GM12878 (cell line): ENCODE data around the gene RMI2. TPM values are rescaled to one million over a fixed set of nuclear protein-coding genes. Genes with fewer than 3 reads are reported as not detected.

Source experiments
- ATAC-seq: fragments of 200-7000 bp; cut with Tn5 transposase; 3 replicates; pipeline ENCODE4 v1.9.1; 2020; ENCODE audit warnings: mild to moderate bottlenecking, moderate library complexity
- BruUV-seq: library from RNA; stranded (reverse); fragments of 400-500 nt; replicated peaks from 2 replicates; lab custom pipeline; 2021; lab: Mats Ljungman, UMichigan
- CTCF ChIA-PET: fragments of 300-600 bp; sonication (Branson Sonifier 250); formaldehyde crosslinking; extraction: SDS; loops from one replicate; lab custom pipeline; 2021; ENCODE audit warnings: inconsistent platforms; lab: Yijun Ruan, JAX
- POLR2A ChIA-PET: fragments of 350-600 bp; formaldehyde crosslinking; extraction: SDS; loops from one replicate; lab custom pipeline; 2021; ENCODE audit warnings: inconsistent platforms; lab: Charles Lee
- RAD21 ChIA-PET: fragments of 300-600 bp; sonication (Branson Sonifier 250); formaldehyde crosslinking; loops from one replicate; lab custom pipeline; 2023; ENCODE audit warnings: antibody characterized with exemption; ENCODE audit not compliant: unreplicated experiment; lab: Charles Lee
- SMC1A ChIA-PET: fragments of 300-600 bp; sonication (Branson Sonifier 250); formaldehyde crosslinking; loops from one replicate; lab custom pipeline; 2023; ENCODE audit not compliant: unreplicated experiment, uncharacterized antibody; lab: Charles Lee
- DNase-seq: peaks from one replicate; pipeline ENCODE4 v3.0.0-alpha.2; 2011; ENCODE audit warnings: low read depth, low spot score
- FAIRE-seq: peaks from 3 replicates; lab custom pipeline; 2011; peaks lifted over from hg19 to GRCh38; lab: Jason Lieb, UNC
- H2AFZ ChIP-seq: 2 replicates; pipeline ENCODE4 v1.6.0; 2011; ENCODE audit warnings: low read depth, low read length, control low read depth; ENCODE audit not compliant: control insufficient read depth
- H3K27ac ChIP-seq: 2 replicates; pipeline ENCODE4 v1.5.1; 2011; ENCODE audit warnings: control low read depth; ENCODE audit not compliant: control insufficient read depth, insufficient read depth
- H3K27me3 ChIP-seq, 2 experiments: replicated peaks in 1 of 2; 2 replicates each; pipeline versions ENCODE4 v1.6.0 to v1.6.1; 2011; ENCODE audit warnings: low read length in 1 of 2; ENCODE audit not compliant: control insufficient read depth in 2 of 2, insufficient read depth in 2 of 2
- H3K36me3 ChIP-seq, 2 experiments: 2 replicates each; pipeline ENCODE4 v1.5.1; 2011; ENCODE audit warnings: low read length in 1 of 2; ENCODE audit not compliant: control insufficient read depth in 2 of 2, insufficient read depth in 2 of 2
- H3K4me1 ChIP-seq: 2 replicates; pipeline ENCODE4 v1.6.1; 2011; ENCODE audit warnings: mild to moderate bottlenecking, low read length, moderate library complexity, mixed read lengths; ENCODE audit not compliant: control insufficient read depth, insufficient read depth
- H3K4me2 ChIP-seq: 2 replicates; pipeline ENCODE4 v1.6.0; 2011; ENCODE audit warnings: control low read depth; ENCODE audit not compliant: control insufficient read depth, insufficient read depth
- H3K4me3 ChIP-seq: fragments of 200-600 bp; sonication (generic); 2 replicates; pipeline ENCODE4 v1.5.1; 2016
- H3K79me2 ChIP-seq: 2 replicates; pipeline ENCODE4 v1.6.0; 2011; ENCODE audit warnings: low read length; ENCODE audit not compliant: control insufficient read depth, insufficient read depth
- H3K9ac ChIP-seq: 2 replicates; pipeline ENCODE4 v1.8.0; 2011; ENCODE audit warnings: low read length, control low read depth, mixed read lengths; ENCODE audit not compliant: control insufficient read depth, insufficient read depth
- H3K9me3 ChIP-seq: replicated peaks from 3 replicates; pipeline ENCODE4 v1.5.1; 2011; ENCODE audit warnings: mild to moderate bottlenecking, low read length; ENCODE audit not compliant: control insufficient read depth, insufficient read depth
- H4K20me1 ChIP-seq: 2 replicates; pipeline ENCODE4 v1.6.0; 2011; ENCODE audit not compliant: control insufficient read depth, insufficient read depth
- ATF3 ChIP-seq: IDR thresholded peaks from 2 replicates; pipeline ENCODE4 v1.6.1; 2011; ENCODE audit warnings: low read depth, mild to moderate bottlenecking, low read length, moderate library complexity, borderline replicate concordance; ENCODE audit errors: extremely low read depth
- BMI1 ChIP-seq: fragments of 450-650 bp; IDR thresholded peaks from 2 replicates; pipeline ENCODE4 v1.6.1; 2016; ENCODE audit warnings: mild to moderate bottlenecking, moderate library complexity, borderline replicate concordance
- CHD4 ChIP-seq: fragments of 200-600 bp; sonication (generic); IDR thresholded peaks from 2 replicates; pipeline ENCODE4 v1.6.1; 2016; ENCODE audit warnings: mild to moderate bottlenecking
- GABPA ChIP-seq: IDR thresholded peaks from 2 replicates; pipeline ENCODE4 v1.6.1; 2014; ENCODE audit warnings: antibody characterized with exemption, low read depth, mild to moderate bottlenecking, inconsistent platforms
- MLLT1 ChIP-seq: fragments of 450-650 bp; IDR thresholded peaks from 2 replicates; pipeline ENCODE4 v1.6.1; 2016; ENCODE audit warnings: mild to moderate bottlenecking
- MYB ChIP-seq: fragments of 150-350 bp; IDR thresholded peaks from 2 replicates; pipeline ENCODE4 v1.6.1; 2014; ENCODE audit warnings: mild to moderate bottlenecking, low read depth, low read length, borderline replicate concordance
- RB1 ChIP-seq: fragments of 450-650 bp; formaldehyde crosslinking; IDR thresholded peaks from 2 replicates; pipeline ENCODE4 v1.6.1; 2017; ENCODE audit warnings: mild to moderate bottlenecking, borderline replicate concordance
- SIX5 ChIP-seq: IDR thresholded peaks from 2 replicates; pipeline ENCODE4 v1.6.1; 2011; ENCODE audit warnings: mild to moderate bottlenecking, low read depth, low read length, moderate library complexity; ENCODE audit not compliant: severe bottlenecking
- TCF12 ChIP-seq: IDR thresholded peaks from 2 replicates; pipeline ENCODE4 v1.6.1; 2011; ENCODE audit warnings: low read depth, mild to moderate bottlenecking, low read length
- WRNIP1 ChIP-seq: IDR thresholded peaks from 2 replicates; pipeline ENCODE4 v1.6.1; 2011; ENCODE audit warnings: low read depth, low read length, improper control_type of control experiment, borderline replicate concordance
- YBX1 ChIP-seq: fragments of 450-650 bp; IDR thresholded peaks from 2 replicates; pipeline ENCODE4 v1.6.1; 2016; ENCODE audit warnings: antibody characterized with exemption
- WGBS: methylation state at CpG from one replicate; pipeline ENCODE4 v1.1.6; 2016; ENCODE audit warnings: low lambda C conversion rate; ENCODE audit not compliant: insufficient replicate concordance, insufficient coverage; ENCODE audit errors: missing lambda C conversion rate; 5-methylcytosine and 5-hydroxymethylcytosine counted together
- in situ Hi-C: fragments of 300-500 bp; cut with MboI; formaldehyde crosslinking; loops from 9 replicates; pipeline ENCODE4 v1.14.3; 2018; ENCODE audit warnings: mixed read lengths
- intact Hi-C: fragments of 100-400 bp; cut with micrococcal nuclease; formaldehyde crosslinking; loops from one replicate; pipeline ENCODE4 v1.14.2; 2022; ENCODE audit not compliant: unreplicated experiment
- polyA plus RNA-seq, 11 experiments: library from polyadenylated mRNA; depleted of rRNA in 4 of 11; unstranded in 6 of 11; stranded (reverse) in 5 of 11; fragments of >200 nt; fragmentation: Nextera tagmentation in 4 of 11; fragmentation: Illumina TruSeq in 1 of 11; extraction: Ambion mirVana in 4 of 11; extraction: Trizol in 1 of 11; gene quantifications; 1 replicate in 1 of 11; 2 replicates in 10 of 11; pipeline versions ENCODE4 v1.2.1 to v1.2.3, GENCODE V29; 2011 to 2016; ENCODE audit warnings: inconsistent platforms in 2 of 11, missing spikeins in 2 of 11, low read depth in 1 of 11
- total RNA-seq, 4 experiments: library from RNA; depleted of rRNA in 3 of 4; stranded (reverse); fragments of >200 nt in 3 of 4; fragmentation: Illumina TruSeq in 1 of 4; extraction: Trizol in 1 of 4; gene quantifications; 2 replicates each; pipeline versions ENCODE4 v1.2.1 to v1.2.3, GENCODE V29; 2013 to 2021
- TF ChIP-seq, protein P1 (sequence below): IDR thresholded peaks from 2 replicates; pipeline ENCODE4 v1.6.1; 2012; ENCODE audit warnings: low read length, inconsistent platforms

The RMI2 gene
- total and polyA plus RNA-seq, 10 of the 15 experiments (the other 5 are each of a cell fraction or from before 2014, with no cell fraction given) = 9.6 to 68.8 (median 32.1) TPM

- no peaks in the 10 kb centered on the region for H3K36me3 ChIP-seq
- POLR2A ChIA-PET = interaction anchor here (0.6 to 0.7 kb wide), 2 partner anchors 28 to 299 kb away, joined by 3 read pairs; no protein-coding TSS in a partner anchor
Measured at GRCh38 chr16:11377154-11377553, 31.9 kb downstream of the RMI2 start.

More at GRCh38 chr16:11377154-11377553, 31.9 kb downstream of the RMI2 start:
- no peak for TF ChIP-seq CHD4
- no peak for TF ChIP-seq MLLT1
- no peak for TF ChIP-seq RB1
- no peak for TF ChIP-seq GABPA
- no peak for TF ChIP-seq SIX5
- no peak for TF ChIP-seq MYB
- no peak for TF ChIP-seq TCF12
- no peak for TF ChIP-seq ATF3
- no peak for TF ChIP-seq BMI1
- TF ChIP-seq, protein P1, sequence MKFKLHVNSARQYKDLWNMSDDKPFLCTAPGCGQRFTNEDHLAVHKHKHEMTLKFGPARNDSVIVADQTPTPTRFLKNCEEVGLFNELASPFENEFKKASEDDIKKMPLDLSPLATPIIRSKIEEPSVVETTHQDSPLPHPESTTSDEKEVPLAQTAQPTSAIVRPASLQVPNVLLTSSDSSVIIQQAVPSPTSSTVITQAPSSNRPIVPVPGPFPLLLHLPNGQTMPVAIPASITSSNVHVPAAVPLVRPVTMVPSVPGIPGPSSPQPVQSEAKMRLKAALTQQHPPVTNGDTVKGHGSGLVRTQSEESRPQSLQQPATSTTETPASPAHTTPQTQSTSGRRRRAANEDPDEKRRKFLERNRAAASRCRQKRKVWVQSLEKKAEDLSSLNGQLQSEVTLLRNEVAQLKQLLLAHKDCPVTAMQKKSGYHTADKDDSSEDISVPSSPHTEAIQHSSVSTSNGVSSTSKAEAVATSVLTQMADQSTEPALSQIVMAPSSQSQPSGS = no peak
- no peak for TF ChIP-seq WRNIP1
- no peak for TF ChIP-seq YBX1
- Histone ChIP-seq H4K20me1 (no peaks in the 10 kb centered on the region), H2AFZ (no peak overlapping the region), H3K79me2 (no peaks in the 10 kb centered on the region), H3K4me2 (no peak overlapping the region), H3K4me1 (peaks cover 12% of the 10 kb centered on the region), H3K27ac (no peak overlapping the region), H3K4me3 (no peak overlapping the region), H3K9me3 (no peaks in the 10 kb centered on the region), H3K9ac (no peak overlapping the region), H3K27me3 (no peaks in the 10 kb centered on the region)
- BruUV-seq = no TSS peak
- DNase-seq = no peak
- CTCF ChIA-PET = interaction anchor here (2.7 kb wide), 1 partner anchor 11 kb away, joined by 16 read pairs; no protein-coding TSS in a partner anchor
- RAD21 ChIA-PET = interaction anchor here (3.5 kb wide), 1 partner anchor 79 kb away, joined by 25 read pairs; no protein-coding TSS in a partner anchor
- intact Hi-C loops = no loop called here
- SMC1A ChIA-PET = interaction anchor here (0.7 to 1.4 kb wide), 2 partner anchors 12 to 264 kb away, joined by 3 read pairs; no protein-coding TSS in a partner anchor
- in situ Hi-C loops = no loop called here
- ATAC-seq = no peak
- no peak for FAIRE-seq
- WGBS = 98% methylated on average over 3 of the region's 3 CpGs
